Stomach (tissue), 4 donors: ENCODE measurements around the gene CTR9.

Experiments used
- CTCF ChIP-seq, 7 experiments: fragments of 450-650 bp in 4 of 7; fragments of 200-600 bp in 3 of 7; sonication (generic) in 3 of 7; IDR thresholded peaks; one replicate each; pipeline ENCODE4 v1.5.1; 2016 to 2019; ENCODE audit warnings: antibody characterized with exemption in 7 of 7, control low read depth in 2 of 7, mild to moderate bottlenecking in 1 of 7
- EP300 ChIP-seq: sonication (generic); formaldehyde crosslinking; IDR thresholded peaks from one replicate; pipeline ENCODE4 v1.6.1; 2017; ENCODE audit warnings: antibody characterized with exemption
- POLR2A ChIP-seq, 4 donors: fragments of 450-650 bp; IDR thresholded peaks; one replicate each; pipeline ENCODE4 v1.6.1; 2016; ENCODE audit warnings: antibody characterized with exemption in 4 of 4, control low read depth in 2 of 4, mild to moderate bottlenecking in 1 of 4, moderate library complexity in 1 of 4
- POLR2AphosphoS5 ChIP-seq, 3 donors: sonication (generic); formaldehyde crosslinking; IDR thresholded peaks; one replicate each; pipeline ENCODE4 v1.6.1; 2016; ENCODE audit warnings: antibody characterized with exemption in 3 of 3

GRCh38 chr11:10771457-10771856 lies 20.4 kb downstream of the CTR9 start:
- TF ChIP-seq POLR2A (IDR thresholded peaks at IDR 0.05) (no peak), CTCF (IDR thresholded peaks at IDR 0.05) (no peak), EP300 (no peak), POLR2AphosphoS5 (IDR thresholded peaks at IDR 0.05) (no peak)
